ENCODE data around the gene RAB37. TPM values are rescaled to one million over a fixed set of nuclear protein-coding genes. Genes with fewer than 3 reads are reported as not detected.

RAB37 gene
- total and polyA plus RNA-seq, 2 of the 13 experiments (the other 11 are each of a cell fraction or from before 2014, with no cell fraction given) = 0.91 to 3.7 TPM

- TF ChIP-seq RNF219 (CRISPR knock-in tag; IDR thresholded peaks at IDR 0.05) (0 out of 2 replicates have a peak, but pooled peaks have one; percentile 89), HINFP (CRISPR knock-in tag; IDR thresholded peaks at IDR 0.05; ENCODE audit: low read depth) (peak; percentile 87), KLF16 (CRISPR knock-in tag; IDR thresholded peaks at IDR 0.05) (peak in 1 of 2 experiments; percentile 89; a peak in 3 of 4 replicates), ZNF781 (CRISPR knock-in tag; IDR thresholded peaks at IDR 0.05; ENCODE audit: borderline replicate concordance, not compliant biosample characterization) (peak; percentile 90), ZNF879 (CRISPR knock-in tag; IDR thresholded peaks at IDR 0.05) (0 out of 2 replicates have a peak, but pooled peaks have one; percentile 17), ZNF672 (CRISPR knock-in tag; IDR thresholded peaks at IDR 0.05) (0 out of 2 replicates have a peak, but pooled peaks have one; percentile 67), ZSCAN12 (CRISPR knock-in tag; IDR thresholded peaks at IDR 0.05) (no peak), ZNF784 (CRISPR knock-in tag; IDR thresholded peaks at IDR 0.05; ENCODE audit: borderline replicate concordance) (peak; percentile 67; the same call in 1 of the 2 replicates), ZNF75D (CRISPR knock-in tag; IDR thresholded peaks at IDR 0.05; ENCODE audit: borderline replicate concordance) (no peak), AKAP8 (CRISPR knock-in tag; IDR thresholded peaks at IDR 0.05) (no peak), NR2C2 (CRISPR knock-in tag; IDR thresholded peaks at IDR 0.05; ENCODE audit: borderline replicate concordance) (peak; percentile 64; the same call in 1 of the 2 replicates), MBNL3 (CRISPR knock-in tag; conservative IDR thresholded peaks at IDR 0.05) (no peak), ARNTL (CRISPR knock-in tag; IDR thresholded peaks at IDR 0.05) (peak; percentile 96), ZNF724P (CRISPR knock-in tag; IDR thresholded peaks at IDR 0.05; ENCODE audit: borderline replicate concordance) (0 out of 2 replicates have a peak, but pooled peaks have one; percentile 10), AGO1 (IDR thresholded peaks at IDR 0.05; ENCODE audit: low read depth, low read length, poor library complexity, severe bottlenecking) (no peak), RFX1 (IDR thresholded peaks at IDR 0.05) (no peak), MEIS1 (CRISPR knock-in tag; IDR thresholded peaks at IDR 0.05; ENCODE audit: borderline replicate concordance) (peak; percentile 90; the same call in 1 of the 2 replicates), MTERF4 (CRISPR knock-in tag; IDR thresholded peaks at IDR 0.05) (peak; percentile 76; the same call in 1 of the 2 replicates), MAFF (IDR thresholded peaks at IDR 0.05; ENCODE audit: low read depth, low read length) (no peak), KLF15 (CRISPR knock-in tag; IDR thresholded peaks at IDR 0.05; ENCODE audit: borderline replicate concordance) (0 out of 2 replicates have a peak, but pooled peaks have one; percentile 40), SCMH1 (CRISPR knock-in tag; IDR thresholded peaks at IDR 0.05; ENCODE audit: borderline replicate concordance) (no peak), ZNF460 (CRISPR knock-in tag; IDR thresholded peaks at IDR 0.05; ENCODE audit: borderline replicate concordance) (no peak; the same call in 1 of the 2 replicates), ZNF12 (CRISPR knock-in tag; IDR thresholded peaks at IDR 0.05) (peak; percentile 98), ADNP (CRISPR knock-in tag; IDR thresholded peaks at IDR 0.05) (no peak)
Measured at GRCh38 chr17:74736513-74737298, at the start of gene RAB37 (continued).

Data from HepG2 (cell line).